ENCODE measurements around the gene PLA2G7.
"Not testable (repeated sequence)": the region's sequence is repeated elsewhere in the genome, so short reads cannot be mapped to it uniquely, and the experiment has no call there.

Gene PLA2G7

GRCh38 chr6:46746696-46747095, 11.5 kb upstream of the PLA2G7 start, which contains the start of gene ANKRD66:
Gene ANKRD66, plus strand, starts transcription at chr6:46746933. Its CDS starts 5,016 bp downstream, at chr6:46751949.
- no peak for DNase-seq

GRCh38 chr6:46745973-46746372, 10.8 kb upstream of the PLA2G7 start:
- no peak for DNase-seq

DNA sequence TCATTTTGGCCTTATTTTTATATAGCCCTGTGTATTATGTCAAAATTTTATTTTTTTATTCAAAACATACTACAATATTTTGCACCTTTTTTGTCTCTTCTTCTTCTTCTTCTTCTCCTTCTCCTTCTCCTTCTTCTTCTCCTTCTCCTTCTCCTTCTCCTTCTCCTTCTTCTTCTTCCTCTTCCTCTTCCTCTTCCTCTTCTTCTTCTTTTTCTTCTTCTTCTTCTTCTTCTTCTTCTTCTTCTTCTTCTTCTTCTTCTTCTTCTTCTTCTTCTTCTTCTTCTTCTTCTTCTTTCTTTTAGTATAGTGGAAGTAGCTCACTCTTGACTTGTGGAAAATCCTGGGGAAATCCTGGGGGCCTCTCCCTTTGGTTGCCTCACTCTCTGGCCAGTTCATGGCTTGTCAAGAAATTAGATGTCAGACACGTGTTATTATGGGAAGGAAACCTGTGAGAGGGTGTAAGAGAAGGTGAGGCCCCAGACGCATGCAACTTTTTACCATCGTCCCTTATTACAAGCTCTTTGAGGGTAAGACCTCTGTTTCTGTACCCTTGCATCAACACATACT, 9.1 kb upstream of the PLA2G7 start:
- not testable (repeated sequence) for DNase-seq

- no peak for DNase-seq
Measured at GRCh38 chr6:46743425-46744158, 8.4 kb upstream of the PLA2G7 start.

DNA sequence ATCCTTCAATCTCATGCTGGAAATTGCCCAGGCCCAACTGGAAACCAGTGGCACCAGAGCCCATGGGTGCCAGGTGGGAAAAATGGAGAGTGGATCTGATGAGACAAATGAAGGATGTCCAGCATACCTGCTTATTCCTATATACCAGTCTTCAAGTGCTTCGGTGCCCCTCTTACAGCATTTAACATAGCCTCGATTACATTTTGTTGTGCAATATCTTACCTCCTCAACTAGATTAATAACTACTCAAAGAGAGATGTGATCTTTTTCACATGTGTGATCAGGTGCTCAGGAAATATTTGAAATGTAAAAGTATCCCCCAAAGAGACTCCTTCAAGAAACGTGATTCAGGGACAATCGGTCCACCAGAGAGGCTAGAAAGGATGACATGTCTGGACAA, 6.7 kb upstream of the PLA2G7 start:
- no peak for DNase-seq

- no peak for DNase-seq
Measured at GRCh38 chr6:46741482-46741881, 6.3 kb upstream of the PLA2G7 start.

DNA sequence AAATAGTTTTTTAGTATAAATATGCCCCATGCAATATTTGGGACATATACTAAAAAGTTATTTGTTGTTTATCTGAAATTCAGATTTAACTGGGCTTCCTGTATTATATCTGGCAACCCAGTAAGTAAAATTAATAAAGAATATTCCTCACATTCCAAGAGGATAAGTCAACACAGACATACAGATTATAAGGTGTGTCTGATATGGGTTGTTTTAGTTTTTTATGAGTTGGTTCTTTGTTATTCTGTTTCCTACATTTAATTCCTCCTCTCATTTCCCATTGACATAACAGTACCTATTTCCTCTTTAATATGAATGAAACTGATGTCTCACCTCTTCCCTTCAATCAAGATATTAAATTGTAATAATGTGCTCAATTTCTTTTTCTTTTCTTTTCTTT, 1.7 kb upstream of the PLA2G7 start:
- DNase-seq: no peak

DNA sequence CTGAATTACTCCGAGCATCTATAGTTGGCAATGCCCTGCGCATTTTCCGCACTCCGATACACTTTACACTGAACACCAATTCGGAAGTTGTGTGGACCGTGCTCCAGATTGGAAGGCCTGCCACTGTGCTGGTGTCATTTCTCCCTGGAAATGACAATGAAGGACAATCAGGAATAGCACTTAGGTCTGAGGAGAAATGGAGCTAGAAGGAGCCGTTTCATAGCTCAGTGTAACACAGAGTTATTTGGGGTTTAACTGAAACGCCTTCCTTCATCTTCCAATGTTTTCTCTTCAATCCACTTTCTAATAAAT, 501 bp upstream of the PLA2G7 start:
- no peak for DNase-seq

- DNase-seq: no peak
Measured at GRCh38 chr6:46733341-46733801, 1.8 kb downstream of the PLA2G7 start.

GRCh38 chr6:46730921-46731461, 4.2 kb downstream of the PLA2G7 start:
- no peak for DNase-seq

GRCh38 chr6:46729787-46730326, 5.3 kb downstream of the PLA2G7 start:
- no peak for DNase-seq

- DNase-seq: no peak
Measured at GRCh38 chr6:46720401-46720800, 14.8 kb downstream of the PLA2G7 start.

DNA sequence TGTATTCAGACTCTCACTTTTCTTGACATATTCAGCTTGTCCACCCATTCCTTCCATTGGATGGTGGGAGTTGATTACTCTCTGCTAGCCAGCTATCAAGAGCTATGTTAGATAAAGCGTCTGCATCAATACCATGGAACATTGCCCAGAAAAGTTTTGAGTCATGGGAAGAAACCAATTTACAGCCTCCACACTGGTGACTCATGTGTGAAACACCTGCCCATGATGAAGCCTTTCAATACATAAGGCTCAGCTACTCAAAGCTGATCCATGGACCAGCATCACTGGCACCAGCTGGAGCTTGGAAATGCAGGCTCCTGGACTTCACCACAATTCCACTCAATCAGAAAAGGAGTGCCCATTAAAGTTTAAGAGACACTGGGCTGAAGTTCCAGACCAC, 16.1 kb downstream of the PLA2G7 start:
- no peak for DNase-seq

DNA sequence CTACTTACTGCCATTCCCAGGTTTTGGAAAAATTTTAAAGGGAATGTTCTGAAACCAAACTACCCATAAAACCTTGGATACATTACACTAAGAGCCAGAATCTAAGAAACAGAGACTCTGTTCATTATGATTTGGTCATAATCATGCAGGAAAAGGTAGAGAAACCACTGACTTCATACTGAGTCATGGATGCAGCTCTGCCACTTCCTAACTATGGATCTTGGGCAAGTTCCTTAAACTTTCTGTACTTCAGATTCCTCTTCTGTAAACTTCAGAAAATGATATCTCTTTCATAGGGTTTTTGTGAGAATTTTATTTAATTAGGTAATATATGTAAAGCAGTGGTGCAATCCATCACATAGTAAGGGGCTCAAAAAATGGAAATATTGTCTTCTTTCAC, 20.0 kb downstream of the PLA2G7 start:
- DNase-seq: no peak

DNA sequence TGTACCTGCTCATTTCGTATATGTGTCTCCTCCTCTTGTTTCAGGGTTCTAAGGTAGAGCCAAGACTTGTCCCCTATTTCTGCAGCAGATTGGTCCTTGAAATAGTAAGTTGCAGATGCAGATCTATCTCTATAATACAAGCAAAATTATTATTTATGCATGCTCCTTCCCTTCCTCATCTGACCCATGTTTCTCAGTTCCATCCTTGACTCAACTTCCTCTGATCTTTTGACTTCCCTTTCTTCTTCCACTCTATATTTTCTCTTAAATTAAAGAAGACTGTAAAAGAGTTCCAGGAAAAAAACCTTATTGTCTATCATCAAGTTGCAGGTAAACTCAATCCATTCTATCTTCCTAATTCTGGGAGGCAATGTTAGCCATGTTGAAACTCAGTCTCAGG, 23.7 kb downstream of the PLA2G7 start:
- no peak for DNase-seq

DNA sequence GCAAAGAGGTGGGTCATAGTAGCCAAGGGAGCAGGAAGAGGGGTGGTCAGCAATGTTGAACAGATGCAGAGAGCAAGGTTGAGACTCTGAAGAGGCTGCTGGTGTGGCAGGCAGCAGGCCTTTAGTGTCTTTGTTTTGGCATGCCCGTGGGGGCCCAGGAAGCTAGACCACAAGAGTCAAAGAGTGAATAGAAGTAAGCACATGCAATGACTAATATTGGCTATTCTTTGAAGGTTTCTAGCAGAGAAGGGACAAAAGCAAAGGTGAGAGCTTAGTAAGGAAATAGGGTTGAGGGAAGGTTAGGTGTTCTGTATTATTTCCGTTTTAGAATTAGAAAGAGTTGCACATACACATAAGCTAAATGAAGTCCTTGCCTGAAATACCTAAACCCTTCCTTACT, 28.7 kb downstream of the PLA2G7 start:
- peak; percentile 27 for DNase-seq

- DNase-seq: peak; percentile 11
Measured at GRCh38 chr6:46704562-46704961, 30.6 kb downstream of the PLA2G7 start.

DNA sequence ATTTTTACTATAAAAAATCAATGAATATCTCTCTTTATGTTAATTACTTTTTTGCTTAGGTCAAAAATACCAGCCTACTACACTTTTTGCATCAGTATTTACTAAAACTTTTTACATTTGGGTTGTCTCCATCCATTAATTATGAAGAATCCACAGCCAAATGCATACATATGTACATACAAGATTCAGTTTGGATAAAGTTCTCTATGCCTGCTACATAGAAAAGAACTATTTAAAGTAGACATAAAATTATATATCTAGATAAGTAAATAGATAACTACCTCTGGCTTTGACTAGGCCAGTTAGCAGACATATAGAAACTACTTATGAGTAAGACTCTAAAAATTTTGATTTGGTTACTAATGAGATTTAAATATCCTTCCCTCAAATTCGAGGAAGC, 35.2 kb downstream of the PLA2G7 start:
- no peak for DNase-seq

DNA sequence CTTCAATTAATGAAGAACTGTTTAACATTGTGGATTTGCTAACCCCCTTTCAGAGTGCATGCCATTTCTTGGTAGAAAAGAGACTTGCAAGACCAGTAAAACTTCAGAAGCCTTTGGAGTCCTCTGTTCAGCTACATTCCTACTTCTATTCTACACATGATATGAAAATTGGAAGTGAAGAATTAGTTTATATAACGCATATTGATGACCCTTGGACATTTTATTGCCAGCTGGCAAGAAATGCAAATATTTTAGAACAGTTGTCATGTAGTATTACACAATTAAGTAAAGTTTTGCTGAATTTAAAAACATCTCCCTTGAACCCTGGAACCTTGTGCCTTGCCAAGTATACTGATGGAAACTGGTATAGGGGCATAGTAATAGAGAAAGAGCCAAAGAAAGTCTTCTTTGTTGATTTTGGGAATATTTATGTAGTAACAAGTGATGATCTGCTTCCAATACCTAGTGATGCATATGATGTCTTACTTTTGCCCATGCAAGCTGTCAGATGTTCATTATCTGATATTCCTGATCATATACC, 44.2 kb downstream of the PLA2G7 start:
- DNase-seq: no peak

- no peak for DNase-seq
Measured at GRCh38 chr6:46690141-46690755, 44.9 kb downstream of the PLA2G7 start.

DNA sequence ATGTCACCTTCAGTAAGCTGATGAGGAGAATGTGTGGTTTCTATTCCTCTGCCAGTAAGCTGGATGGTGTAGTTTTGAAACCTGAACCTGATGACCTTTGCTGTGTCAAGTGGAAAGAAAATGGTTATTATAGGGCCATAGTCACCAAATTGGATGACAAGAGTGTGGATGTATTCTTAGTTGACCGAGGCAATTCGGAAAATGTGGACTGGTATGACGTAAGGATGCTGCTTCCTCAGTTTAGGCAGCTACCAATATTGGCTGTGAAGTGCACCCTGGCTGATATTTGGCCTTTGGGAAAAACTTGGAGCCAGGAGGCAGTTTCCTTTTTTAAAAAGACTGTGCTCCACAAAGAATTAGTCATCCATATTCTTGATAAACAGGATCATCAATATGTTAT, 45.5 kb downstream of the PLA2G7 start:
- no peak for DNase-seq

GRCh38 chr6:46688966-46689335, 46.2 kb downstream of the PLA2G7 start:
- no peak for DNase-seq

DNA sequence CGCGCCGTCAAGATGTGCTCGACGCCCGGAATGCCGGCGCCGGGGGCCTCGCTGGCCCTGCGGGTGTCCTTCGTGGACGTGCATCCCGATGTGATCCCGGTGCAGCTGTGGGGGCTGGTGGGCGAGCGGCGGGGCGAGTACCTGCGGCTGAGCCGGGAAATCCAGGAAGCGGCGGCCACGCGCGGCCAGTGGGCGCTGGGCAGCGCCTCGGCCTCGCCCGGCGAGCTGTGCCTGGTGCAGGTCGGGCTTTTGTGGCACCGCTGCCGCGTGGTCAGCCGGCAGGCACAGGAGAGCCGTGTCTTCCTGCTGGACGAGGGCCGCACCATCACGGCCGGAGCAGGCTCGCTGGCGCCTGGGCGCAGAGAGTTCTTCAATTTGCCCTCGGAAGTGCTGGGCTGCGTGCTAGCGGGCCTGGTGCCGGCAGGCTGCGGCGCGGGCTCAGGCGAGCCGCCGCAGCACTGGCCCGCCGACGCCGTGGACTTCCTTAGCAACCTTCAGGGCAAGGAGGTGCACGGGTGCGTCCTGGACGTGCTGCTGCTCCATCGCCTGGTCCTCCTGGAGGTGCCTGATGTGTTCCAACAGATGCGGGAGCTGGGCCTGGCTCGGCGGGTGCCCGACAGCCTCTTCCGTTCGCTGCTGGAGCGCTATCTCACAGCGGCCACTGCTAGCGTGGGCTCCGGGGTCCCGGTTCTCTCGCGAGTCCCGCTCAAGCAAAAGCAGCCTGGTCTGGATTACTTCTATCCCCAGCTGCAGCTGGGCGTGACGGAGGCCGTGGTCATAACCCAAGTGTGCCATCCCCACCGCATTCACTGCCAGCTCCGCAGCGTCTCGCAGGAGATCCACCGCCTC, 46.8 kb downstream of the PLA2G7 start:
- DNase-seq: no peak
